ENCODE measurements around the gene TMEM63A.
"Not testable (repeated sequence)": the region's sequence is repeated elsewhere in the genome, so short reads cannot be mapped to it uniquely, and the experiment has no call there.

Gene TMEM63A

GRCh38 chr1:225843426-225843795, 38.8 kb downstream of the TMEM63A start:
- no peak for DNase-seq

DNA sequence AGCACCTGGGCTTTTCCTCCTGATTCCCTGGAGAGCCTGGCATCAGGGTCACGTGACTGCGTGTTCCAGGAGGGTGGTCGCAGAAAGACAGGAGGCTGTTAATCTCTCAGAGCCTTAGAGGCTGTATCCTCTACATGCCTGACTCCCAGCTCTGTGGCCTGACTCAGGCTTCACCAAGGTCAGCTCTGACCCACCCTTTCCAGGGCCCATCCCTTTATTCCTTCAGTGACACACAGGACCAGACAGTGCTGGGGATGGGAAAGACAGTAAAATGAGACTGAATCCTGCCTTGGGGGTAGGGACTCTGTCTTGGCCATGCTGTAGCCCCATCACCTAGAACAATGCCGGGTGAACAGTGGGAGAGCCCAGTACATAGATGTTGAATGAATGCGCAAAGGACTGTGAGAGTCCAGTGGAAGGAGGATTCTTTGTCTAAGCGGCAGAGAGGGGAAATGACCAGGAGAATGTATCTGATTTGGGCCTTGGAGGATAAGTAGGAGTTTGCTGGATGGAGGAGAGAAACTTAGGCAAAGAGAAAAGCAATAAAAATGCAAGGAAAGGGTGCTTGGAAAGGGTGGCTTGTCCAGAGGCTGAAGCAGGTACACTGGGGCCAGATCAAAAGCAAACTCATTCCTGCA, 39.3 kb downstream of the TMEM63A start:
- no peak for DNase-seq

DNA sequence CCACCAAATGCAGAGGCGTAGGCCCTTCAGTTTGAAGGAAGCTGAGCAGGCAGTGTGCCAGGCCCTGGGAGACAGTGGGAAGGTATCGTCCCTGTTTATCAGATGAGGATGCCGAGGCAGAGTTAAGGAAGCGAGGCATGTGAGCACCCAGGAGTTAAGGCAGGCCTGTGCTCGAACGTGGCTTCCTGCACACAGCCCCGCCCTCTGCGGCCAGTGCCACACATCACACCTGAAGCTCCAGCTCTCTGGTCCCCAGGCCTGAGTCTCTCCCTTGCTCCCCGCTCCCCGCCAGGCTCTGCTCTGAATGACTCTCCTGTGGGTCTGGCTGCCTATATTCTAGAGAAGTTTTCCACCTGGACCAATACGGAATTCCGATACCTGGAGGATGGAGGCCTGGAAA, 40.1 kb downstream of the TMEM63A start:
- no peak for DNase-seq

GRCh38 chr1:225840713-225841112, 41.5 kb downstream of the TMEM63A start:
- no peak for DNase-seq

- DNase-seq: no peak
Observed at GRCh38 chr1:225840223-225840610, 42.0 kb downstream of the TMEM63A start.

GRCh38 chr1:225838793-225839192, 43.4 kb downstream of the TMEM63A start:
- DNase-seq: no peak

DNA sequence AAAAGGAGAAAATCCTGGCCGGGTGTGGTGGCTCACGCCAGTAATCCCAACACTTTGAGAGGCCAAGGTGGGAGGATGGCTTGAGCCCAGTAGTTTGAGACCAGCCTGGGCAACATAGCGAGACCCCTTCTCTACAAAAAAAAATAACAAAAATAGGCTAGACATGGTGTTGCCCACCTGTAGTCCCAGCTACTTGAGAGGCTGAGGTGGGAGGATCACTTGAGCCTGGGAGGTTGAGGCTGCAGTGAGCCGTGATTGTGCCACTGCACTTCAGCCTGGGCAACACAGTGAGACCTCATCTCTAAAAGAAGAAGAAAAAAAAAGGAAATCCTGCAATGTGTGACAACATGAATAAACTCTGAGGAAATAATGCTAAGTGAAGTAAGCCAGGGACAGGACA, 45.9 kb downstream of the TMEM63A start:
- not testable (repeated sequence) for DNase-seq

- no peak for DNase-seq
Observed at GRCh38 chr1:225835856-225836255, 46.3 kb downstream of the TMEM63A start.

- no peak for DNase-seq
Observed at GRCh38 chr1:225834417-225835329, 47.5 kb downstream of the TMEM63A start.

DNA sequence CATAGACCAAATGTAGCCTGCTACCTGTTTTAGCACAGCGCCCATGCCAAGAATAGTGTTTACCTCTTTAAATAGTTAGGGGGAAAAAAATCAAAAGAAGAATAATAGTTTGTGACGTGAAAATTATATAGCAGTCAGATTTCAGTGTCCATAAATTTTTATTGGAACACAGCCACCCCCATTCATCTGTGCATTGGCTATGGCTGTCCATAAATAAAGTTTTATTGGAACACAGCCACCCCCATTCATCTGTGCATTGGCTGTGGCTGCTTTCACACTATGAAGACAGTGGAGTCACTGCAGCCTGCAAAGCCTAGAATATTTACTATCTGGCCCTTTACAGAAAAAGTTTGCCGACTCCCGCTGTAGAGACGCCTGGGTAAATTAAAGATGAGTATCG, 51.3 kb downstream of the TMEM63A start:
- DNase-seq: no peak

GRCh38 chr1:225828706-225829345, 53.4 kb downstream of the TMEM63A start:
- DNase-seq: no peak

DNA sequence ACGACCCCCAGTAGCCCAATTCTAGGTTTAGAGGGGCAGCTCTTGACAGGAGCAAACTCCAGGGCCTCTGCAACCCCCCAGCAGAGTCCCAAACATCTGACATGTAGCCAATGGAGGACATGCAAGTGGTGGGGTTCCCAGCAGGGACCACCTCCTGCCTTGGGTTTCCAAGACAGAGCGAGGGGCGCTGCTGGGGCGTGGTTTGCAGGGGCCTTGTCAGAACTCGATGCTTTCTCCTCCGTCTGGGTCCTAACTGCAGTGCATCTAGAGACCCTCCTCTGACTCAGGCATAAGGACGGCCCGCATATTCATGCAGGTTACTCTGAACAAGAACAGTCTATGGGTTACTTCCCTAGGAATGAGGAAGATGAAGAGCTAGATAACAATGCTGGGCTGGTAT, 55.1 kb downstream of the TMEM63A start:
- no peak for DNase-seq

- no peak for DNase-seq
Observed at GRCh38 chr1:225825607-225826007, 56.6 kb downstream of the TMEM63A start.

DNA sequence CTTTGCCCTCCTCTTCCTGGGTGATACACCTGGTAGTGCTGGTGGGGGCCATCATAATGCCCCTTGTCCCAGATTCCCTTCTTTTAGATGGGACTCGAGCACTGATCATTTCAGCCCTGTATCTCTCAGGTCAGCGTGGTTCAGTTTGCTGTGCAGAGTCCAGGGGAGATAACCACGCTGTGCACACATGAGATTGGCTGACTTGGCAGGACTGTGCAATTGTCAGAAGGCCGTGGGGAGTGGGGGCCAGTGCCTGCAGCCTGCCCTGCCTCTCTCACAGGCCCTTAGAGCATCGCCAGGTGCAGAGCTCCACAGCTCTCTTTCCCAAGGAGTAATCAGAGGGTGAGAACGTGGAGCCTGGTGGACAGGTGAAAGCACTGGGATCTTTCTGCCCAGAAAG, 57.1 kb downstream of the TMEM63A start:
- no peak for DNase-seq

DNA sequence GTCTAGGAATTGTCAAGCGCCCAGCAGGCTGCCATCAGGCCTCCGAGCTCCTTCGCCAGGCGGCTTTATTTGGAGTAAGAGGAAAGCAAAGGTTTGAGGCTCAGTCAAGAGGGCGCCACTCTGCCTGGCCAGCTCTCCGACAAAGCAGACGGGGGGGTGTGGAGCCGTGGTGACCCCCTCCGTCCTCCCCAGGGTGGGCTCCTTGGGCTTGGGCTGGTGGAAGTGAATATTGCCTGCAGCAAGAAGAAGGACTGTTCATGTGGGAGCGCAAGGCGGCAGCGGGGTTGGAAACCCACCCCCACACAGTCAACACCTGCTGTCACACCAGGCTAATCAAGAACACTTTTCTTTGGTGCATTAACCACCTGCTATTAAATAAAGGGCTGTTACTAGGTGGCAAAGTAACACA, 57.6 kb downstream of the TMEM63A start:
- DNase-seq: no peak

GRCh38 chr1:225823811-225824261, 58.3 kb downstream of the TMEM63A start:
- DNase-seq: no peak

GRCh38 chr1:225822655-225823403, 59.4 kb downstream of the TMEM63A start:
- DNase-seq: no peak

DNA sequence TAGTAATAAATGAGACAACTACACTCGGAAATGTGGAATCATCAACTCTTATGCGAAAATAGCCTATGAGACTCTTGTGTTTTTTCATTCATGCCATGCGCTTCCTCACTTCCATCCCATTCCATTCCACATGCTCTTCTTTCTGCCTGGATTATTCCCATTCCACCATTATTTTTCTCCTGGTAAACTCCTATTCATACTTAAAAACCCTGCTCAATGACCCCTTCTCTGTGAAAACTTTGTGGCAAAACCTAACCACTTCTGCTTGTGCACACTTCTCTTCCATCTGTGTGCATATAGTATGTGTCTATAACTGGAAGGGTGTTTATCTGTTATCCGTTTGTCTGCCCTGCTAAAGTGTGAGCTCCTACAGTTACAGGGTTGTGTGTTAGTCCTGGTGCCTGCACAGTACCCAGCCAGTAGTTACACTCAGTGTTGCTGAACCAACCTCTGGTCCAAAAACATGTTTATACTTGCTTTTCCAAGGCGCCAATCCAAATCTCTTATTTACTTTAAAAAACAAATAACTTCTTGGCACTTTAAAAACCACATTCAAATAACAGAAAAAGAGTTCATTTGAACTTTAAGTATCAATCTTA, 61.6 kb downstream of the TMEM63A start:
- DNase-seq: no peak

GRCh38 chr1:225819346-225820192, 62.6 kb downstream of the TMEM63A start:
- no peak for DNase-seq

DNA sequence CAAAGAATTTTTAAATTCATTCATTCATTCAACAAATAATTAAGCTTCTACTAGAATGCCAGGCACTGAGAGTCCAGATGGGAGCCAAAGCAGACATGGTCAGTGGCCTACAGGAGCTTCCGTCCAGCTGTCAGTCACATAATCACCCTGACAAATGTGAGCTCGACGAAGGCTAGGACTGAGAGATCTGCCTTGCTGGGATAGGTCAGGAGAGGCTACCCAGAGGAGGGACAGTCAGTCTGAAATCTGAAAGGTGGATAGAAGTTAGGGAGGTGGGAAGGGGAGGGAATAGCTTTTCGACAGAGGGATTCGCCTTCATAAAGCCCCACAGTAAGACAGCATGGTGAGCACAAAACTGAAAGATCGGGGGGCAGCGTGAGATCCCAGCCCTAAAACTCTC, 64.0 kb downstream of the TMEM63A start:
- DNase-seq: no peak

- DNase-seq: no peak
Observed at GRCh38 chr1:225817611-225818061, 64.5 kb downstream of the TMEM63A start.
